Transverse colon (tissue), 3 donors: ENCODE measurements around the gene SLC25A29.
A peak's percentile ranks its signal among the peaks of the same experiment; 100 is the strongest.

Experiments
- EP300 ChIP-seq: sonication (generic); formaldehyde crosslinking; IDR thresholded peaks from one replicate; pipeline ENCODE4 v1.6.1; 2017; ENCODE audit warnings: antibody characterized with exemption, low read depth
- TF ChIP-seq, protein P1 (sequence below), 5 experiments: fragments of 200-600 bp in 3 of 5; fragments of 450-650 bp in 2 of 5; sonication (generic) in 3 of 5; IDR thresholded peaks; 1 replicate in 2 of 5; 2 replicates in 3 of 5; pipeline ENCODE4 v1.5.1; 2016 to 2017; ENCODE audit warnings: antibody characterized with exemption in 5 of 5, inconsistent platforms in 3 of 5, mild to moderate bottlenecking in 2 of 5, moderate library complexity in 1 of 5

DNA sequence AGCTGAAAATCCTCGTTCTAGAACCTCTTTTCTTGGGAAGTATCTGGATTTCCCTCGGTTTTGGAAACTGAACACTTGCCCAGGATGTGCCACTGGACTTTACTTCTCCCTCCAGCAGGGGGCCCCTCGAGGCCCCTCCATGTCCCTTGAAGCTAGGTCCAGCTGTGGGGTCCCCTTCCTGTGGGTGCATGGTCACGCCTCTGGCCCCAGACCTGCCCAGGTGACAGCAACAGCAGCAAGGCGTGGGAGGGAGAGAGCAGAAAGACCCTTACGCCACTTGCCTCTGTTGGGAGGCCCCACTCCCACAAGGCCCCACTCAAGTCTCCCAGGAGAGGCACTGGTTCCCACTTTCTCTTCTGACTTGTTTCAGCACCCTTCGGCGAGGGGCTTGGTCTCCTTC, 3.1 kb downstream of the SLC25A29 start:
- TF ChIP-seq EP300: no peak
- TF ChIP-seq, protein P1, sequence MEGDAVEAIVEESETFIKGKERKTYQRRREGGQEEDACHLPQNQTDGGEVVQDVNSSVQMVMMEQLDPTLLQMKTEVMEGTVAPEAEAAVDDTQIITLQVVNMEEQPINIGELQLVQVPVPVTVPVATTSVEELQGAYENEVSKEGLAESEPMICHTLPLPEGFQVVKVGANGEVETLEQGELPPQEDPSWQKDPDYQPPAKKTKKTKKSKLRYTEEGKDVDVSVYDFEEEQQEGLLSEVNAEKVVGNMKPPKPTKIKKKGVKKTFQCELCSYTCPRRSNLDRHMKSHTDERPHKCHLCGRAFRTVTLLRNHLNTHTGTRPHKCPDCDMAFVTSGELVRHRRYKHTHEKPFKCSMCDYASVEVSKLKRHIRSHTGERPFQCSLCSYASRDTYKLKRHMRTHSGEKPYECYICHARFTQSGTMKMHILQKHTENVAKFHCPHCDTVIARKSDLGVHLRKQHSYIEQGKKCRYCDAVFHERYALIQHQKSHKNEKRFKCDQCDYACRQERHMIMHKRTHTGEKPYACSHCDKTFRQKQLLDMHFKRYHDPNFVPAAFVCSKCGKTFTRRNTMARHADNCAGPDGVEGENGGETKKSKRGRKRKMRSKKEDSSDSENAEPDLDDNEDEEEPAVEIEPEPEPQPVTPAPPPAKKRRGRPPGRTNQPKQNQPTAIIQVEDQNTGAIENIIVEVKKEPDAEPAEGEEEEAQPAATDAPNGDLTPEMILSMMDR (IDR thresholded peaks at IDR 0.05): peak; percentile 35 to 49 (median 42)
